Stimulated activated CD8-positive, alpha-beta memory T cell treated with anti-CD3 and anti-CD28 coated beads, Interleukin-12 subunit alpha, Interleukin-12 subunit beta, amount 100 ng/mL, for 24 hours (primary cell): ENCODE measurements around the gene UBE2C.
"Not testable (repeated sequence)": the region's sequence is repeated elsewhere in the genome, so short reads cannot be mapped to it uniquely, and the experiment has no call there.

Experiments used
- DNase-seq: peaks from one replicate; pipeline ENCODE4 v3.0.0-alpha.2; 2020; ENCODE audit errors: extremely low read depth

UBE2C gene

DNA sequence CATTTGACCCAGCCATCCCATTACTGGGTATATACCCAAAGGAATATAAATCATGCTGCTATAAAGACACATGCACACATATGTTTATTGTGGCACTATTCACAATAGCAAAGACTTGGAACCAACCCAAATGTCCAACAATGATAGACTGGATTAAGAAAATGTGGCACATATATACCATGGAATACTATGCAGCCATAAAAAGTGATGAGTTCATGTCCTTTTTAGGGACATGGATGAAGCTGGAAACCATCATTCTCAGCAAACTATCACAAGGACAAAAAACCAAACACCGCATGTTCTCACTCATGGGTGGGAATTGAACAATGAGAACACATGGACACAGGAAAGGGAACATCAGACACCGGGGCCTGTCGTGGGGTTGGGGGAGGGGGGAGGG is 14.5 kb upstream of the UBE2C start:
- not testable (repeated sequence) for DNase-seq

DNA sequence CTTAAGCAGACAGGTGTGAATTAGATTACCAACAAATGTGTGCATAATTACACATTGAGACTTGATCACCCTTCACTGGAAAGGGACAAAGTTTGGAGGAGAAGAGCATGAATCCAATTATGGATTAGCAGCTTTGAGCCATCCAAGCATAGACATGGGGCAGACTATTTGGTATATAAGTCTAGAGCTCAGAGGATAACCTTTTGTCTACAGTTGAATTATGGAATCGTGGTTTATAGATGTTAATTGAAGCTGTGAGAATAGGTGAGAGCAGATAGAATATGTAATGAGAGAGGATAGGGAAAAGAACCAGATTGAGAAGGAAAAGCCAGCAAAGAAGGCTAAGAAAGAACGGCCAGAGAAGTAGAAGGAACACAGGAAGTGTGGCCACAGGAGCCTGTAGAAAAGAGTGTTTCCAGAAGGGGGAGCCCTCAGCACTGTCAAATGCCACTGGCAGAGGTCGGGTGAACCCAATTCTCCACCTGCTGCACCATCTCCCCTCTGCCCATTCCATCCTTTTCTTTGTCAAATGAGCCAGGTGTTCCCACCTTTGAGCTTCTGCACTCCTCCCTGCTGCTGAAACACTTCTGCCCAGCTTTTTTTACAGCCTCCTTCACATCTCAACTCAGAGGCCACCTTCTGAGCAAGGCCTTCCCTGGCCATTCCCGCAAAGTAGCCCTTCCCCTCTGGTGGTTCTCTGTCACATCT is 13.4 kb upstream of the UBE2C start:
- DNase-seq = no peak

DNA sequence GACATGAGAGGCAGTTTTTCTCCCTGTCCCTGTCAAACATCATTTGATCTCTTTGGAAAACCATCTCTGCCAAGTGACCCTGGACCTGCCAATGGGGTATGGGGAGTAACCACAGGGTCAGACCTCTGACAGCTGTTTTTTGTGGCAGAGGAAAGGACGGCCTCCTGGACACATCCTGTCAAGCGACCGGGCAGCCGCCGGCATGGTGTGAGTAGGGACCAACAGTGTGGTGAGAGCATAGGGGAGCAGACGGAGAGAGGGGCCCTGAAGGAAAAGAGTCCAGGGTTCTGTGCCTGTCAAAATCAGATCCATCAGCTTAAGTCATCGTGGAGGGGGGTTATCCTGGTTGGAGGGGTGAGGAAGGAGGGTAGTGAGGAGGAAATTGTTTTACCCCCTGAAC is 10.6 kb upstream of the UBE2C start:
- DNase-seq = no peak

DNA sequence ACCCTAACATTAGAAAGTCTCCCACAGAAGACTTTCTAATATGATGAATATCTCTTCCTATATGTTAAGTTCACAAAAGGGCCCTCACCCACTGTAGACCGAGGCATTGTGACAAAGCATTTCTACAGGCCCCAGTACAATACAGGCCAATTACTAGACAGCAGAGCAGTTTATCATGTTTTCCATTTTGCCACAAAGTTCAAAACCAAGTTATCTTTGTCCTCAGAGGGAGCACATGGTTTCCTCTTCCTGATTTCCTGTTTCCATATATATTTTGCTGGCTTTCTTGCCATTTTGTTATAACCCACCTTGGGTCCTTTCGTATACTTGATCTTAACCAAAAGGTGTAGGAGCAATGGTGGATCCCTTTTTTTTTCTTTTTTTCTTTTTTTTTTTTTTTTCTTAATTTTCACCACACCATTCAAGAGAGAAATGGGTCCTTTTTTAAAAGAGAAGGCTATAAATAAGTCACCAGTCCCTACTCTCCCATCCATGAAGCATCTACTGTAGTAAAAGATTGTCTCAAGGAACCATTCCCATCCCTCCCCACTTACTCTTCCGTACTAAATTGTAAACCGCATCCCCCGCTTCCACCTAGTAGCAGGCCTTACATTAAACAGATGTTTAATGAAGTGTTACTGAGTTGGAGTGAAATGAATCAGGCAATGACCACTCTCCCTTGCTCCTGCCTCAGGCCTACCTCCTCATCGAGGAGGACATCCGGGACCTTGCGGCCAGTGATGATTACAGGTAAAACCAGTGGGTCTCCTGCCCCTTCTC is 2.1 kb upstream of the UBE2C start:
- DNase-seq = no peak

- DNase-seq = no peak
Measured at GRCh38 chr20:45813006-45813340, 529 bp downstream of the UBE2C start.

DNA sequence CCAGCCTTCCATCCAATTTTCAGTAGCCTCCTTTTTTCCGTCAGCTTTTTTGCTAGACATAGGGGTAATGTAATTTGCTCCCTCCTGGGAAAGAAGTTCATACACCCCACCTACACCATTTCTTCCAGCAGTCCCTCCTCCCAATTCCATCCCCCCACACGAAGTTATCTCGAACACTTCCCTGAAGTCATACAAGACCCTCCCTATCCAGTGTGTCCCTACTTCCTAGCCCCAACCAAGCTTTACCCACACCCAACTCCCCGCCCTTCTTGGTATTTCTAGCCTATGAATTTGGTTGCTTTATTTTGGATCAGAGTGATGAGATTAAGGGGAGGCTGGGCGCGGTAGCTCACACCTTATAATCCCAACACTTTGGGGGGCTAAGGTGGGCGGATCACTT is 1.0 kb downstream of the UBE2C start:
- DNase-seq = no peak

- DNase-seq = no peak
Measured at GRCh38 chr20:45814314-45814713, 1.9 kb downstream of the UBE2C start.

- DNase-seq = no peak
Measured at GRCh38 chr20:45816951-45817350, 4.5 kb downstream of the UBE2C start.

DNA sequence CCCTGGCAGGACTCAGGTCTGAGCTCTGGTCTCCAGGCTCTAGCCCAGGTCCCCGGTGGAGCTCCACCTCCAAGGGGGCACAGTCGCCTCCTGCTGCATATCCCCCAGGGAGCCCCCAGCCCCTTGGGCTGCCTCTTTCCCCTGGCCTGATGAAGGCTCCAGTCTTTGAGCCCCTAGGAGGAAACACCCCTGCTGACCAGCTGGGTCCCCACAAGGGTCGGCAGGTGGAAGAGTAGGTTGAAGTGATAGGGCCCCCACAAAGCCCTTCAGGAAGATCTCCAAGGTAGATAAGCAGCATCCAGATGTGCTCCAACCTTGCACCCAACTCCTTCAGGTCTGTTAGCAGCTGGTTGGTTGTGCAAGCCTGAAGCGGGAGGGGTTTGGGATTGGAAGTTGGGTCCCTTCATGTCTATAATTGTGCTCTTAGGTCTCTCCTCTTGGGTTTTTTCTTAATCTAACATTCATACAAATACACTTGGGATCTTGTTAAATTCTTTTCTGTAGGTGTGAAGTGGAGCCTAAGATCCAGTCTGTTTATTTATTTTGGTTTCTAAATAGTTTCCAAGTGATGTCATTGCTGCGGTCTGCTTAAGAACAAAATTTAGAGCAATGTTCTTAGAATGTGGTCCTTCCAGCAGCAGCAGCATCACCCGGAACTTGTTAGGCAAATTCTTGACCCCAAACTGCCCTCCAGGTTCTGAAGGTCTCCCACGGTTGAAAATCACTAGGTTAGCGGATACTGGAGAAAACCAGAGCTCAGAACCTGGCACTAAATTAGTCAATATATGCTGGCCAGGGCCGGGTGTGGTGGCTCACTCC is 5.1 kb downstream of the UBE2C start:
- DNase-seq = no peak

- no peak for DNase-seq
Measured at GRCh38 chr20:45818239-45818638, 5.8 kb downstream of the UBE2C start.

DNA sequence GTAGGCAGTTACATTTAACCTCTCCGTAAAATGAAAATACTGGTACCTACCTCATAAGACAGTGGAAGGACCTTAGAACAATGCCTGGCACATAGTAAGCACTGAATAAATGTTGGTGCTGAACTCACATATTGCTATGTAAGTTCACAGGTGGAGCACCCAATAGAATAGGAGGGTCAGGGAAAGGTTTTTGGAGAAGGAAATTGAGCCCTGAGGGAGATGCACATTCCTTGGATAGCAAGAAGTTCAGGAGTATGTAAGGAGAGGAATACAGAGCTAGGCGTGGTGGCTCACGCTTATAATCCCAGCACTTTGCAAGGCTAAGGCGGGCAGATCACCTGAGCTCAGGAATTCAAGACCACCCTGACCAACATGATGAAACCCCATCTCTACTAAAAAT is 7.0 kb downstream of the UBE2C start:
- no peak for DNase-seq

DNA sequence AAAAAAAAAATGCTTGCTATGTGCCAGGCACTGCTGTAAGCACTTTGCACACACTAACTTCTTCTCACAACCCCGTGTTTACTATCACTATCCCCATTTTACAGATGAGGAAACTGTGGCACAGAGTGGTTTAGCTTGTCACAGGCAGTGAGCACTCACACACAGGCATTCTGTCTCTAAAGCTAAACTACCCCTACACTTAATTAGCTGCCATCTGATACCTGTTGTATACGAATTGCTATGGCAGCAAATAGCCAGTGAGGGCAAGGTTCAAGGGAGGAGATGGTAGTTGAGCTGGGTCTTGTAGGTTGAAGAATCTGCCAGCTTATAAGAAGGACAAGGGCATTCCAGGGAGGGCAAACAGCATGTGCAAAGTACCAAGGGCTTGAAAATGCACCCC is 9.5 kb downstream of the UBE2C start:
- DNase-seq = no peak

DNA sequence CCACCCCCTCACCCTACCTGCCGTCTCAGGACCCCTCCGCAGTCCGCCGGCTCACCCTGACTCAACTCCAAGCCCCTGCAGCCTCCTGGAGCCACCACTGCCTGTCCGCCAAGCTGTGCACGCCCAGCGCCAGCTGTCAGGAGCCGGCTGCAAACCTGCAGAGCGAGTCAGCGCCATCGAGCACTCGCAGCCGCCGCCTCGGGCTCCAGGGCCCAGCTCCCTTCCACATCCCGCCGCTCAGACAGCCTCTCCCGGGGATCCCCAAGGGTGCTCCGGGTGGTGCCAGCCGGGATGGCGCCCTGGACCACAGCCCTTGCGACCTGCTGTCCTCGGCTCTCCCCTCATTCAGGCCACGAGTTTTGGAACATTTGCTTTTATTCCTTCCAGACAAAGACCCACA is 10.4 kb downstream of the UBE2C start:
- DNase-seq = no peak

DNA sequence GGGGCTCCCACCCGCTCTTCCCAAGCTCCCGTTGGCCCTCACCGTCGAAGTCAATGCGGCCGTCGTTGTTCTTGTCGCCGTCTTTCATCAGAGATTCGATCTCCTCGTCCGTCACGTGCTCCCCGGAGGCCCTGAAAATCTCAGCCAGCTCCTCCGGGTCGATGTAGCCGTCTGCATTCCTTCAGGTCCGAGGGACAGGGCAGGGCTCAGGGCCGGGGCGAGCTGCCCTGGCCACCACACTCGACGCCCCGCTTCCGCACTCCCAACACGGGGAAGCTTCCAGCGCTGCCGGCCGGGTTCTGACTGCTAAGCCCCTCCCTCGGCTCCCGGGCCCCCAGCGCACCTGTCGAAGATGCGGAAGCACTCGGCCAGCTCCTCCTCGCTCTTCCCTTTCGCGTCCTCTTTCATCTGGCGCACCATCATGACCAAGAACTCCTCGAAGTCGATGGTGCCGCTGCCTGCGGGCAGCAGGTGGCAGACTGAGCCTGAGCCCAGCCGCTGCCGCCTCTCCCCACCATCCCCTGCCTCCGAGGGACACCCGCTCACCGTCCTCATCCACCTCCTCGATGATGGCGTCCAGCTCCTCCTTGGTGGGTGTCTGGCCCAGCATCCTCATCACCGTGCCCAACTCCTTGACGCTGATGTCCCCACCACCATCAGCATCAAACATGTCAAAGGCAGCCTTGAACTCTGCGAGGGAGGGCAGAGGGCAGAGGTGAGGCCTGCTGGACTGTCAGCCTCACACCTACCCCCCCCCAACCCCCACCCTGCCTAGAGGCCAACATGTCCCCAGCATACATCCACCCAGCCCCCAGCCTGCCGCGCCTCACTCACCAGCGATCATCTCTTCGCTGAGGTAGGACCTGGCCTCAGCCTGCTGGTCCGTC is 11.7 kb downstream of the UBE2C start:
- no peak for DNase-seq

DNA sequence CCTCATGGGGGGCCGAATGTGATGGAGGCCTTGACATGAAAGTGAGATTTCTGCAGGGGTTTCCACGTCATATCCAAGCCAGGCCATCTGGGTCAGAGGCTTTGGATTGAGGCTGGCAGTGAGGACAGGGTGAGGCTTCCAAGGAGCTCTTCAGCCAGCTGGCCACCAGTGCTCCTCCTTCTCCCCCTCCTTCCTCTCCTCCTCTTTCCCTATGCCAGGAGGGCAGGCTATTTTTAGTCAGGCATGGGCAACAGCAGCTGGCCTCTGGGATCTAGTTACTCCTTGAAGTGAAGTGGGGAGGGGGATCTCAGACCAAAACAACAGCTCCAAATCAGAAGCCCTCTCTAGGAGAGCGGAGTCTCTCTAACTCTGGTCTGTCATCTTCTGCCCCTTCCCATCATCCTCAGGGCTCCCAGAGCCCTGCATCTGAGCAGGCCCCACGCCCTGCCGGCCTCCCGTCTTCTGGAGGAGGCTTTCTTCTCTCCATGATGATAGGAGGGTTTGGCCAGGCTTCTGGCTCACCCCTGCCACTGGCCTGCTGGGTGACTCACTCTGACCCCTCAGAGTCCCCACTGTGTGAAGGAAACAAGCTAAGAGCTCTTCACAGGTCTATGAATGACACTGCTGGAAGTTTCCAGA is 14.1 kb downstream of the UBE2C start:
- DNase-seq = no peak

DNA sequence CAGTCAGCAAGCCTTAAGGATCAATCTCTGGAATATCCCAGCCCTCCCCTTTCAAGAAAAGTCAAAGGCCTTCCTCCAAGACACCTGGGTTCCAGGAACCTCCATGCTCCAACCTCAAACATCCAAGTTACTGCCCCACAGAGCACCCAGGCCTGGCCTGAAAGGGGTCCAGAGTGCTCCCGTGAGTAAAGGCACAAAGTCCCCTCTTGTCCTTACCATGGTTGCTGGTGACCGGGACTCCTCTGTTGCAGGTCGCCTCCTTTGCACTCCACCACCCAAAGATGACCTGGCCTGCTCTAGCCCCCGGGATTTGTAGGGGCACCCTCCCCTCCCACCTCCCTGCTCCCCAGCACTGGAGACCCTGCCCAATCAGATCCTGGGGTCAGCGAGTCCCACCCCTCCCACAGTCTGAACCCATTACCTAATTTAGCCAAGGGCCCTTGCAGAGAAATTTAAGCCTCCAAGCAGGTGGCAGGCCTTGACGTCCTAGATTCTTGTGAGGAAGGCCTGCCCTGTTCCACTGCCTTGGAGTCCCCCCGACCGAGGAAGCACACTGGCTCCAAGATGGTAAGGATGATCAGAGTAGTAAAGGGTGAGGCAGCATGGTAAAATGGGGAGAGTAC is 14.7 kb downstream of the UBE2C start, which contains the start of gene TNNC2:
TSS of gene TNNC2 (minus strand) at position 283 of the 623 bp plus-strand sequence. CDS start at position 219, 64 bp downstream.
- no peak for DNase-seq

- no peak for DNase-seq
Measured at GRCh38 chr20:45827712-45828111, 15.3 kb downstream of the UBE2C start.

GRCh38 chr20:45828589-45828988 is 16.1 kb downstream of the UBE2C start:
- no peak for DNase-seq

GRCh38 chr20:45829673-45830106 is 17.2 kb downstream of the UBE2C start:
- DNase-seq = not testable (repeated sequence)

GRCh38 chr20:45832619-45833018 is 20.2 kb downstream of the UBE2C start:
- DNase-seq = no peak
